ENCODE results near the gene TOX4.

Gene TOX4

GRCh38 chr14:21505012-21505553 lies 28.1 kb downstream of the TOX4 start:
- no peak for DNase-seq

- DNase-seq, result no peak
These were observed 29.6 kb downstream of the TOX4 start for GRCh38 chr14:21506557-21506956.

GRCh38 chr14:21509432-21510143 lies 32.6 kb downstream of the TOX4 start:
- DNase-seq, result no peak

- peak; percentile 79 for DNase-seq
These were observed 34.0 kb downstream of the TOX4 start, which contains the start of gene METTL3 for GRCh38 chr14:21510735-21511657. TSS of gene METTL3 (minus strand) at chr14:21511340. CDS start at chr14:21511223, 117 bp downstream.

GRCh38 chr14:21514341-21514740 lies 37.3 kb downstream of the TOX4 start:
- DNase-seq, result no peak

- no peak for DNase-seq
These were observed 41.7 kb downstream of the TOX4 start for GRCh38 chr14:21518725-21519124.

GRCh38 chr14:21520767-21521166 lies 43.8 kb downstream of the TOX4 start:
- no peak for DNase-seq

- no peak for DNase-seq
These were observed 44.5 kb downstream of the TOX4 start for GRCh38 chr14:21521501-21521900.

- DNase-seq, result no peak
These were observed 46.2 kb downstream of the TOX4 start for GRCh38 chr14:21523203-21523602.

GRCh38 chr14:21524575-21525490 lies 47.8 kb downstream of the TOX4 start:
- no peak for DNase-seq

GRCh38 chr14:21525571-21525961 lies 48.6 kb downstream of the TOX4 start:
- DNase-seq, result no peak

- DNase-seq, result no peak
These were observed 49.1 kb downstream of the TOX4 start, which contains the start of gene SALL2 for GRCh38 chr14:21525962-21526671. TSS of gene SALL2 (minus strand) at chr14:21526346. CDS start at chr14:21526127, 219 bp downstream.

- no peak for DNase-seq
These were observed 49.8 kb downstream of the TOX4 start for GRCh38 chr14:21526672-21527317.

- DNase-seq, result no peak
These were observed 50.3 kb downstream of the TOX4 start for GRCh38 chr14:21527318-21527679.

GRCh38 chr14:21528381-21529348 lies 51.7 kb downstream of the TOX4 start:
- peak; percentile 43 for DNase-seq

GRCh38 chr14:21529515-21529914 lies 52.5 kb downstream of the TOX4 start:
- DNase-seq, result no peak

GRCh38 chr14:21533294-21533693 lies 56.3 kb downstream of the TOX4 start:
- no peak for DNase-seq

- DNase-seq, result peak; percentile 47
These were observed 57.6 kb downstream of the TOX4 start for GRCh38 chr14:21534576-21534975.

GRCh38 chr14:21535545-21536417 lies 58.8 kb downstream of the TOX4 start:
- no peak for DNase-seq

Data from SIG-M5 (cell line).